Measurements from ENCODE around the gene CDKN2AIP.

CDKN2AIP gene

DNA sequence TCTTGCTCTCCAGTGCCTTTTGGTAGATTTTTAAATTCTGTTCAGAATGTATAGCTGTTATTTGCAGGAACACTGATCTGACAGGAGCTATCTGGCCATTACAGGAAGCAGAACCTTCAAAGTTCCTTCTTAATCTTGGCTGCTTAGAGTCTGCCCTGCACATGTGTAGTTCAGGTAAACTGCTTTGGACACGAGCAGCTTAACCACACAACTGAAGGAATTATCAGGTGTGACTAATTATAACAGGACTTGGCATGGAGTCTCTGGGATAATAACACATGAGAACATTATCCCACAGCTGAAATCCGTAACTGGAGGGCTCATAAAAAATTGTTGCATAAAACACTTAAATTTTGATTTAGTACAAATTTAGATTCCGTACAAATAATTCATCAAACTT, 48.8 kb downstream of the CDKN2AIP start:
- no peak for DNase-seq

DNA sequence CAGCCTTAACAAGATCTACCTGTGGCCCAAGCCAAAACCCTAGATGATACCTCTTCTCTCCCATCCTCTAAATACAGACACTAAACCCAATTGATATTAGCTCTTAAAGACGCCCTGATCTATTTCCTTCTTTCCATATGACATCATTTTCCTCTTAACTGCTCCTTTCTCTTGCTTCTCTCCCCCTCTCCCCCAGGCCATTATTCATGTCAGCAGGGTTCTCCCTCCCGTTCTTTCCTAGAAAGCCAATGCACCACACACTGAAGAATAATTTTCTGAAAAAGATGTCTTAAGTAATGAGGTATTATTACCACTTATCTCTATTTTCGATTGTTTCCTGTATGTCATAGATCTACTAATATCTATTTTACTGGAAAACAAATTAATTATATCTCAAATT, 50.7 kb downstream of the CDKN2AIP start:
- DNase-seq = no peak
